Dendritic cell treated with granulocyte-macrophage colony-stimulating factor and Interleukin-4, amounts not matched to agents 40 ng/mL and 50 ng/mL, for 4 days (primary cell): ENCODE data around the gene DGKG.
A peak's percentile ranks its signal among the peaks of the same experiment; 100 is the strongest.

ENCODE experiments used
- H3K27ac Mint-ChIP-seq: one replicate; pipeline ENCODE4 v1.8.0; 2022; ENCODE audit warnings: mild to moderate bottlenecking, mixed read lengths
- H3K27me3 Mint-ChIP-seq: one replicate; pipeline ENCODE4 v1.8.0; 2022; ENCODE audit warnings: mild to moderate bottlenecking, mixed read lengths
- H3K36me3 Mint-ChIP-seq: one replicate; pipeline ENCODE4 v1.8.0; 2022; ENCODE audit warnings: low read depth, mixed read lengths
- H3K4me1 Mint-ChIP-seq: one replicate; pipeline ENCODE4 v1.8.0; 2022; ENCODE audit warnings: low read depth, mixed read lengths
- H3K4me3 Mint-ChIP-seq: one replicate; pipeline ENCODE4 v1.8.0; 2022; ENCODE audit warnings: mild to moderate bottlenecking, moderate library complexity, mixed read lengths
- H3K9me3 Mint-ChIP-seq: one replicate; pipeline ENCODE4 v1.8.0; 2022; ENCODE audit warnings: mixed read lengths
- intact Hi-C: fragments of 100-400 bp; cut with micrococcal nuclease; formaldehyde crosslinking; loops from one replicate; pipeline ENCODE4 v1.15.0; 2022

The DGKG gene

DNA sequence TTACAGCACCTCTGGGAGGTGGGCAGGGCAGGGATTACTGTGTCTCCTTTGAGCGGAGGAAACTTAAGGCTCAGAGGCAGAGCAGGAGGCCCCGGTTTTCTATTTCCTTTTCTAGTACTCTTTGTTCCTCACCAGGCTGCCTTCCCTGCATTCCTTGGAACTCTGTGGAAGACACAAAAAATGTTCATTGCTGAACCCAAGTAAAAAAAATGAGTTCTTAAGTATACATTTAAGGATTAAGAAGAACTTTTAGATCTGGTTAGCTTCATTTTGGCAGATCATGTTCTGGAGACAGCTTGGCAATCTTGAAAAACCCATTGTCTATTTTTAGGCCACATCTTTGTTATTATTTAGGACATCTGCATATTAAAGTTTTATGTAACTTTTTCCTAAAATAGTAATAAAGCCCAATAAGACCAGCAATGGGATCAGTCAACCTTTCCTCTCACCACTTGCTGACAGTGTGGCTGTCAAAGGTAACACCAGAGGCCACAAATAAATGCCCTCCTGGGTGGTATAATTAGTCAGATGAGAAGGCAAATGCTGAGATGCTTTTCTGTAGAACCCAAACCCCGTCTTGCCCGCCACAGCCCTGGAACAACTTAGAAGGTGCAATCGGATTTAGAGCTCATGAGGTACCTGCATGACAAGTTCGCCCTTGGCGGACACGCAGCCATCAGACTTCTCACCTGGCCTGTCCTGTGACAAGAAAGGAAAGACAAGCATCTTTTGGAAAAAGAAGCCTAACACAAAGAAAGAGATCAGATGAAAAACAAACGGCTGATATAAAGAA, 97.2 kb downstream of the DGKG start:
- H3K27ac Mint-ChIP-seq, result no peak overlapping the region
- no peak overlapping the region for H3K4me3 Mint-ChIP-seq
- H3K4me1 Mint-ChIP-seq, result peaks cover 1% of the 10 kb centered on the region
- H3K9me3 Mint-ChIP-seq, result no peaks in the 10 kb centered on the region
- intact Hi-C loops, result no loop called here
- H3K27me3 Mint-ChIP-seq, result no peaks in the 10 kb centered on the region
- peaks cover 15% of the 10 kb centered on the region for H3K36me3 Mint-ChIP-seq

GRCh38 chr3:186261638-186262037, 100.4 kb downstream of the DGKG start:
- peaks cover 7% of the 10 kb centered on the region for H3K36me3 Mint-ChIP-seq
- intact Hi-C loops, result no loop called here
- no peaks in the 10 kb centered on the region for H3K9me3 Mint-ChIP-seq
- no peak overlapping the region for H3K4me3 Mint-ChIP-seq
- H3K27me3 Mint-ChIP-seq, result no peaks in the 10 kb centered on the region
- no peak overlapping the region for H3K27ac Mint-ChIP-seq
- H3K4me1 Mint-ChIP-seq, result peaks cover 9% of the 10 kb centered on the region

GRCh38 chr3:186260726-186261125, 101.3 kb downstream of the DGKG start:
- no peak overlapping the region for H3K4me3 Mint-ChIP-seq
- intact Hi-C loops, result no loop called here
- peaks cover 18% of the 10 kb centered on the region for H3K4me1 Mint-ChIP-seq
- H3K36me3 Mint-ChIP-seq, result peaks cover 7% of the 10 kb centered on the region
- H3K27ac Mint-ChIP-seq, result no peak overlapping the region
- no peaks in the 10 kb centered on the region for H3K9me3 Mint-ChIP-seq
- H3K27me3 Mint-ChIP-seq, result no peaks in the 10 kb centered on the region

DNA sequence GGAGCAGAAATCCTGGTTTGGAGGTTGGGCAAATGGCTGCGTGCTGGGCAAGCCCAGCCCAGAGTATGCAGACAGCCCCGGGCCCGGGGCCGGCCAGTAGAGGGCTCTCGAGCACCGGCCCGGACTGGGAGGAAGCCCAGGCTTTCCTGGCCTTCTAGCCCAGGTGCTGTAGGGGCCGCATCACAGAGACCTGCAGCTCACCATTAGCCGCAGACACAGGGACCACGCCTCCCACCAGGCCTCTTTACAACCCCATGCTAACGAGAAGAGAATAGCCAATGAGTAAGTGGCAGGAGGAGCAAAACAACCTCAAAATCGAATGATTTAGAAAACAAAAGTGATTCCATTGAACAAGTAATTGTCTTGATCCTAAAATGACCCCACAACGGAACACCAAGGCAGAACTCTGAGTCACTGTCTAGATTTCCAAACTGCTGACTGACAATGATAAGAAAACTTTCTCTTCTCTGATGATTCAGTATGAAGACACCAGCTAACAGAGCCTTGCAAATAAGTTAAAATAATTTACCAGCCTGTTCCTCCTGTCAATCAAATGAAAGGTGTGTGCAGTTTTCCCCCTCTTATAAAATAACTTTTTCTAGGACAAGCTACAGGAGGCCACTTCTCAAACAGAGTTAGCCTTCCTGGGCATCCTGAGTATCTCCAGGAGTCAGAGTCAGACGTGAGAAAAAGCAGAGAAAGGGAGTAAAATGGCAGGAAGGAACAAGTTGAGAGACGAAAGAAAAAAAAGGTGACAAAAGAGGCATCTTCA, 102.2 kb downstream of the DGKG start:
- intact Hi-C loops, result loop anchor here (1.0 kb wide), 1 partner anchor 281 kb away; no protein-coding TSS in a partner anchor
- no peak overlapping the region for H3K4me3 Mint-ChIP-seq
- no peaks in the 10 kb centered on the region for H3K9me3 Mint-ChIP-seq
- H3K36me3 Mint-ChIP-seq, result peaks cover 7% of the 10 kb centered on the region
- H3K4me1 Mint-ChIP-seq, result peaks cover 27% of the 10 kb centered on the region
- H3K27ac Mint-ChIP-seq, result no peak overlapping the region
- H3K27me3 Mint-ChIP-seq, result no peaks in the 10 kb centered on the region

- peaks cover 35% of the 10 kb centered on the region for H3K4me1 Mint-ChIP-seq
- no peaks in the 10 kb centered on the region for H3K27me3 Mint-ChIP-seq
- intact Hi-C loops, result loop anchor here (1.0 kb wide), 1 partner anchor 281 kb away; no protein-coding TSS in a partner anchor
- H3K9me3 Mint-ChIP-seq, result no peaks in the 10 kb centered on the region
- H3K36me3 Mint-ChIP-seq, result peaks cover 7% of the 10 kb centered on the region
- H3K27ac Mint-ChIP-seq, result no peak overlapping the region
- H3K4me3 Mint-ChIP-seq, result no peak overlapping the region
These were observed 103.1 kb downstream of the DGKG start for GRCh38 chr3:186258968-186259367.

- Mint-ChIP-seq H3K4me3 (no peak overlapping the region), H3K4me1 (peaks cover 46% of the 10 kb centered on the region), H3K27ac (no peak overlapping the region), H3K36me3 (peaks cover 7% of the 10 kb centered on the region), H3K27me3 (no peaks in the 10 kb centered on the region), H3K9me3 (no peaks in the 10 kb centered on the region)
- intact Hi-C loops, result no loop called here
These were observed 104.2 kb downstream of the DGKG start for GRCh38 chr3:186257866-186258265.

DNA sequence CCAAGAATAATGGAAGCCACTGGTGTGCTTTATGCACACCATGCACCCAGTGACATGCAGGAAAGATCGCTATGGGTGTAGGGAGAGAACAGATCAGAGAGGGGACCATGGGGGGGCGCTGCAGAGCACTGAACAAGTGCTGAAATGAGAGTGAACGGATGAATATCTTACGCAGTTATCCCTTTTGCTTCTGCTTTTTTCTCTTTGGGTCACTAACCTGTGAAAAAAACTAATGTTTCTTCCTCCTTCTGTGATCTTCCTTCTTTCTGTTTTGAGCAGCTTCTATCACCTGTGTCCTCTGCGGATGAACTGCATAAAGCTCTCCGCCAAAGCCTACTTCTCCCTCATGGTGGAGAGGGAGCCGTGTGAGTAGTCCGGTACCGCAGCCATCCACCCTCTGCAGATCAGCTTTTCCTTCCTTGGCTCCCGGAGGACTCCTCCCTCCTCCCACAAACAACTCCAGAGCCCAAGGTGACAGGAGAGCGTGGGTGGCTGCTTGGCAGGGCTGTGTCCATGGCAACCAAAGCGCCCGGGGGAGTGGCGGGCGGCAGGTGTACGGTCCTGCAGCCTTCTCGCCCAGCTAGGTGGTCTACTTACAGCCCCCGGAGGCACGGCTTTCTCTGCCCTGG, 106.2 kb downstream of the DGKG start:
- no peak overlapping the region for H3K4me3 Mint-ChIP-seq
- H3K27me3 Mint-ChIP-seq, result peaks cover 3% of the 10 kb centered on the region
- H3K9me3 Mint-ChIP-seq, result no peaks in the 10 kb centered on the region
- intact Hi-C loops, result no loop called here
- peaks cover 59% of the 10 kb centered on the region for H3K4me1 Mint-ChIP-seq
- peaks cover 7% of the 10 kb centered on the region for H3K36me3 Mint-ChIP-seq
- H3K27ac Mint-ChIP-seq, result peak overlapping the region; percentile 29

DNA sequence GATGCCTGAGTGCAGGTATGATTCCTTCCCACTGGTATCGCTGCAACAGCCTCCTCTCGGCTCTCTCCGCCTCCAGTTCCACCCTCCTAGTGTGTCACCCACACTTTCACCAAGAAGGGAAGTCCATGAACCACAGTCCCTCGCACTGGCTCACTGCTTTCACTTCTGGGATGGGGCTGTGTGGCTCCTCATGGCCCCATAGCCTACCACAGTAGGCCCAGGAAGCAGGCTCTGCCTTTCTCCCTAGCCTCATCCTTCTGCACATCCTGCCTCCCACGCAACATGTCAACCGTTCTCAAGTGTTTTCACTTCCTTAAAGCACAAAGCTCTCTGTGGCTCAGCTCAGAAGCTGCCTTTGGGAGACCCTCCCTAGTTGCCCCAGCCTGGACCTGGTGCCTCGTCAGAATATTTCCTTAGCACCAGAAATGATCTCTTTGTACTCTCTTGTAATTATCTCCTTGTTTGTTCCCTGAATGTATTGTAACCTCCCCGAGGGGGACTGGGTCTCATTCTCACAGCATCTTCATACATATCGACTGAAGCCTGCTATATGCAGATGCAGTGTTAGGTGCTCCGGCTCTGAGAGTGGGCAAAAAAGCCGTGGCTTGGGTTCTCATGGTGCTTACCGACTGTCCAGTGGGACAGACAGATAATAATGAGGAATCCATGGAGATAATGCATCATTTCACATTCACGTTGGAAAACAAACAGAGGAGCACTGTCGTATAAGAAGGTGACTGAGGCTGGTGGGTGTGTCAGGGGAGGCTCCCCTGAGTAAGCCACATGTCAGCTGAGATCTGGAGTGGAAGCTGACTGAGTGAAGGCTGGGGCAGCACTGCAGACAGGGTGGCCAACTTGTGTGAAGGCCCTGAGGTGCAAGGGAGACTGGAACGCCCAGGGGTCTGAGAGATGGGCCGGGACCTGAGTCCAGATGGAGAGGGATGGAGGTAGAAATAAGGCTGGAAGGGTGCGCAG, 107.1 kb downstream of the DGKG start:
- Mint-ChIP-seq H3K36me3 (peaks cover 10% of the 10 kb centered on the region), H3K27me3 (peaks cover 3% of the 10 kb centered on the region), H3K9me3 (no peaks in the 10 kb centered on the region), H3K4me3 (peak overlapping the region; percentile 28), H3K4me1 (peaks cover 61% of the 10 kb centered on the region), H3K27ac (peak overlapping the region; percentile 29)
- intact Hi-C loops, result no loop called here

DNA sequence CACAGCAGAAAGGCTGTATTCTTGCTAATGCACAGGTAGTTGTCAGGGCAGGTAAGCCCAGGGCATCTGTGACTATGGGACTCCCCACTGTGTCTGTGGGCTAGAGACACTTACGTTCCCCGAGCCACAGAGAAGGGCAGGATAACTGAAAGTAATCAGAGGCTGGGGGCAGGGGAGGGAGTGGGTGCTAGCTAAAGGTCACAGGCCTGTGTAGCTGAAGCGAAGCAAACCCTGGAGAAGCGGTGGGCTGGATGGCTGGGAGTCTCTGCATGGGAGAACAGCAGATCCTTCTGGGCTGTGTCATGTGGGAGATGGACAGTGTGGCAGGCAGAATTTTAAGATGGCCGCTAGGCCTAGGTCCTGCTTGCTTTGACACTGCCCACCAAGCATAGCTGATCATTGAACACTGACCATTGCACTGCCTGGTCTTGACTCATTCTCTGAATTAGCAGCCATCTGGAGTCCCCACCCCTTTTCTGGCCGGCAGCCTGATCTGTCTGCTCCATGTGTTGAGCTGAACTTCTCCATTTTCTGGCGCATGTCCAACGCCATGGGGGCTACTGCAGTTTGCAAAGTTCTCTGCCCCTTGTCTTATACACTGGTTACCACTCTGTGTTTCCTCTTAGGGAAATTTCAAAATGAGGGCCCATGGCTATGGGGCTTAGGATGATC, 110.0 kb downstream of the DGKG start:
- Mint-ChIP-seq H3K9me3 (no peaks in the 10 kb centered on the region), H3K4me1 (peaks cover 74% of the 10 kb centered on the region), H3K36me3 (peaks cover 7% of the 10 kb centered on the region), H3K27me3 (peaks cover 3% of the 10 kb centered on the region), H3K4me3 (no peak overlapping the region), H3K27ac (no peak overlapping the region)
- intact Hi-C loops, result no loop called here

GRCh38 chr3:186248850-186249249, 113.2 kb downstream of the DGKG start:
- peaks cover 44% of the 10 kb centered on the region for H3K4me1 Mint-ChIP-seq
- H3K36me3 Mint-ChIP-seq, result peaks cover 6% of the 10 kb centered on the region
- H3K4me3 Mint-ChIP-seq, result no peak overlapping the region
- intact Hi-C loops, result loop anchor here (2.0 to 10.0 kb wide), 2 partner anchors 144 to 272 kb away; partner anchors contain the start of gene ETV5
- peaks cover 3% of the 10 kb centered on the region for H3K27me3 Mint-ChIP-seq
- no peaks in the 10 kb centered on the region for H3K9me3 Mint-ChIP-seq
- no peak overlapping the region for H3K27ac Mint-ChIP-seq

DNA sequence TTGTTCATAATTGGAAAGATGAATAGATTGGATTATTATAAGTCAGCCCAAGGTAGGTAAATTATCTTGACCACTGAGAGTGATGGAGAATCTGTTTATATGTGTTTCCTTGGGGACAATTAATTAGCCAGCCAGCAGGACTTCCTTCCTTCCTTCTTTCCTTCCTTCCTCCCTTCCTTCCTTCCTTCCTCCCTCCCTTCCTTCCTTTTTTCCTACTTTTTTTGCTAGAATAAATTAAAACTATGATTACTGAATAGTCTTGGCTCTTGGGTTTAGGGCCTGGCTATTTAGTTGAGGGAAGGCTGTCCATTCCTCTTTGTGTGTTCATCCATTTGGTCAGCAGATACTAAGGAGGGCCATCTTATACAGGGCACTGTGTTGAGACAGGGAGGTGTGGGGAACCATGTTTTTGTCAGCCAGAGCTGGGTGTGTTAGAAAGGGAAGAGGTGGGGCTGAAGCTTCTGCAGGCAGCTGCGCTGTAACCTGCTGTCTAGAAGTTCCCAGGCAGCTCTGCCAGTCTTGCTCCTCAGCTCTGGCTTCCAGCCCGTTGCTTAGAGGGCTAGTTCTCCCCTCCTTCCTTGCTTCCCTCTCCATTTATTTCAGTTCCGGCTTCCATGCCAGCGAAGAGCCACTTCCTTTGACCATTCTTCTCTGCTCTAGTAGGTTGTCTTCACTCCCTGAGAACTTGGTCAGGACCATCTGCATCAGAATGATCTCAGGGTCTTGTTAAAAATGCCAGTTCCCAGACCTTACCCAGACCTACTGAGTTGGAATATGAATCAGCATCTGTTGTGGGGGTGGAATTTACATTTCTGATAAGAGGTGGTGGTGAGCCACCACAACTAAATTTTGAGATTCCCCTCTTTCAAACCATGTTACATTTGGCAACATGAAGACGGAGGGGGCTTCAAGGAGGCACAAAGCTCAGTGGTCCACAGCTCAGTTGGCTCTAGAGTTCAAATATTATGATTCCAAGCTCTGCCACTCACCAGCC, 113.9 kb downstream of the DGKG start:
- intact Hi-C loops, result loop anchor here (2.0 to 10.0 kb wide), 2 partner anchors 143 to 271 kb away; partner anchors contain the start of gene ETV5
- Mint-ChIP-seq H3K4me1 (peaks cover 36% of the 10 kb centered on the region), H3K27me3 (peaks cover 3% of the 10 kb centered on the region), H3K36me3 (peaks cover 6% of the 10 kb centered on the region), H3K9me3 (no peaks in the 10 kb centered on the region), H3K27ac (peak overlapping the region; percentile 75), H3K4me3 (no peak overlapping the region)

DNA sequence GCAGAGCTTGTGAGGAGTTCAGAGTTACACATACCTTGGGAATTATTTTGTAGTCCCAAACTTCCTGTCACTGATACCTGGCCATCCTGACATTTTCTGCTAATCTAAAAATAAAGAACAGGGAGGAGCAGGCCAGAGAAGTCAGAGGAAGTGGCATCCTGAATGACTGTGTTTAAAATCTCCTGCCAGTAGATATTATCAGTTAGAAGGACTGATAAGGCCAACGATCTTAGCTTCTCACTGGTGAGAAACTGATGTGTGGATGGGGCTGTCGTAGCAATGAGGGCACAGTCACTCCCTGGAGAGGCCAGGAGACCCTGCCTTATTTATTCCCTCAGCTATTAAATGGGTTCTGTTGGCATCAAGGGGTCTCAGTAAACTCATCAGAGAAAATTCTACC, 115.1 kb downstream of the DGKG start:
- H3K9me3 Mint-ChIP-seq, result no peaks in the 10 kb centered on the region
- intact Hi-C loops, result loop anchor here (10.0 kb wide), 1 partner anchor 142 kb away; the partner anchor contains the start of gene ETV5
- H3K36me3 Mint-ChIP-seq, result peaks cover 6% of the 10 kb centered on the region
- H3K27me3 Mint-ChIP-seq, result peaks cover 3% of the 10 kb centered on the region
- no peak overlapping the region for H3K4me3 Mint-ChIP-seq
- peaks cover 40% of the 10 kb centered on the region for H3K4me1 Mint-ChIP-seq
- no peak overlapping the region for H3K27ac Mint-ChIP-seq
